Measurements from ENCODE around the gene CNTRL.

DNA sequence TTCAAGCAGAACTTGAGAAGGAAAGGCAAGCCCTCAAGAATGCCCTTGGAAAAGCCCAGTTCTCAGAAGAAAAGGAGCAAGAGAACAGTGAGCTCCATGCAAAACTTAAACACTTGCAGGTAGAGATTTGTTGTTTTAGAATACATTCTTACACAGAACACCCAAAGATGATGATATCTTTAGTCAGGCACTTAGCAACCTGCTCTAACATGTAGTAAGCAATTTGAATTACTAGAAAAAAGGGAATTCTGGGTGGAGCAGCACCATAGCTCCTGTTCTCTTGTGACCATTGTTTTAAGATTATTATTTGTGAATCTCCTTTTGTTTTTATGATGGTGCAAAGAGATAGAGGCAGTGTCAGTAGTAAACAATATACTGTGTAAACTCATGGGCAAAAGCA lies 63.8 kb downstream of the CNTRL start:
- no peak for TF ChIP-seq TAF1 (IDR thresholded peaks at IDR 0.05; ENCODE audit: borderline replicate concordance, low read depth, low read length)
- no peak for TF ChIP-seq POLR2A (IDR thresholded peaks at IDR 0.05; ENCODE audit: low read depth, low read length)

Data from GM12892 (cell line).